ENCODE data around the gene DNAJB1. TPM values are rescaled to one million over a fixed set of nuclear protein-coding genes. Genes with fewer than 3 reads are reported as not detected.

Gene DNAJB1
- total RNA-seq, 1 experiment from 2014 or later = 54.5 TPM

GRCh38 chr19:14529254-14530004, 11.2 kb upstream of the DNAJB1 start, which contains the start of gene TECR (continued):
- TF ChIP-seq NFE2L1 (CRISPR knock-in tag; IDR thresholded peaks at IDR 0.05) = no peak
- TF ChIP-seq GRHL2 (CRISPR knock-in tag; IDR thresholded peaks at IDR 0.05; ENCODE audit: insufficient replicate concordance, severe bottlenecking) = no peak
- no peak for TF ChIP-seq NR1H2 (CRISPR knock-in tag; IDR thresholded peaks at IDR 0.05)
- no peak for TF ChIP-seq AR (CRISPR knock-in tag; IDR thresholded peaks at IDR 0.05)
- TF ChIP-seq RORB (CRISPR knock-in tag; IDR thresholded peaks at IDR 0.05) = no peak
- no peak for TF ChIP-seq MYBL2 (CRISPR knock-in tag; IDR thresholded peaks at IDR 0.05)
- TF ChIP-seq ERG (CRISPR knock-in tag; IDR thresholded peaks at IDR 0.05) = no peak
- TF ChIP-seq FOXK1 (CRISPR knock-in tag; IDR thresholded peaks at IDR 0.05) = peak; percentile 71
- TF ChIP-seq NFATC4 (CRISPR knock-in tag; IDR thresholded peaks at IDR 0.05) = no peak
- peak; percentile 56; the same call in 1 of the 2 replicates for TF ChIP-seq CREM (CRISPR knock-in tag; IDR thresholded peaks at IDR 0.05)
- no peak for TF ChIP-seq ZNF512 (CRISPR knock-in tag; IDR thresholded peaks at IDR 0.05; ENCODE audit: borderline replicate concordance)
- TF ChIP-seq KAT7 (CRISPR knock-in tag; IDR thresholded peaks at IDR 0.05; ENCODE audit: borderline replicate concordance) = no peak
- TF ChIP-seq ZNF423 (CRISPR knock-in tag; IDR thresholded peaks at IDR 0.05) = no peak
- TF ChIP-seq PREB (CRISPR knock-in tag; IDR thresholded peaks at IDR 0.05; ENCODE audit: borderline replicate concordance) = no peak
- no peak for TF ChIP-seq ATF2 (CRISPR knock-in tag; IDR thresholded peaks at IDR 0.05; ENCODE audit: borderline replicate concordance, low read depth)
- no peak for TF ChIP-seq ATF3 (CRISPR knock-in tag; conservative IDR thresholded peaks at IDR 0.05)
- no peak for TF ChIP-seq CREB1 (CRISPR knock-in tag; IDR thresholded peaks at IDR 0.05)
- TF ChIP-seq SMAD3 (CRISPR knock-in tag; IDR thresholded peaks at IDR 0.05; ENCODE audit: borderline replicate concordance) = no peak
- TF ChIP-seq GTF2I (CRISPR knock-in tag; conservative IDR thresholded peaks at IDR 0.05) = 0 out of 2 replicates have a peak, but pooled peaks have one; percentile 51
- TF ChIP-seq MAX (CRISPR knock-in tag; IDR thresholded peaks at IDR 0.05) = peak; percentile 88
- TF ChIP-seq TEAD4 (CRISPR knock-in tag; IDR thresholded peaks at IDR 0.05) = no peak
- TF ChIP-seq NFYB (CRISPR knock-in tag; conservative IDR thresholded peaks at IDR 0.05; ENCODE audit: low read depth) = peak; percentile 84

Measured in WTC11 (cell line).